ENCODE results near the gene L3MBTL1.

The L3MBTL1 gene

DNA sequence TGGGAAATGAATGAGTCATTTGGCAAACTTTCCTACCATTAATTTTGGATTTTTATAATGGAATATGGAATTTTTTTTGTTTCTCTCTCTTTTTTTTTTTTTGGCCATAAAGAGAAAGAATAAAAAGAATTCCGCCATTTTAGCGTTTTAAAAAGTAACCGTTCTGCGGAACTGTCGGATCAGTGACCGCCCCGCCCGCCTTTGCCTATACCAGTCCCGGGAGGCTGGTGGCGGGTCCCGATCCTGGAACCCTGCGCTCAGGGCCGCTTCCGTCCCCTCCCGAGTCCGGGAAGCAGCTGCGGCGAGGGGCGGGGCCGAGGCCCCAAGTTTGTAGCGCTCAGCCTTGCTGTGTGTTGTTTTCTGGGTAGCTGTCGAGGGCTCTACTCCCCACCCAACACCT lies 609 bp downstream of the L3MBTL1 start:
- DNase-seq = peak; percentile 46

DNA sequence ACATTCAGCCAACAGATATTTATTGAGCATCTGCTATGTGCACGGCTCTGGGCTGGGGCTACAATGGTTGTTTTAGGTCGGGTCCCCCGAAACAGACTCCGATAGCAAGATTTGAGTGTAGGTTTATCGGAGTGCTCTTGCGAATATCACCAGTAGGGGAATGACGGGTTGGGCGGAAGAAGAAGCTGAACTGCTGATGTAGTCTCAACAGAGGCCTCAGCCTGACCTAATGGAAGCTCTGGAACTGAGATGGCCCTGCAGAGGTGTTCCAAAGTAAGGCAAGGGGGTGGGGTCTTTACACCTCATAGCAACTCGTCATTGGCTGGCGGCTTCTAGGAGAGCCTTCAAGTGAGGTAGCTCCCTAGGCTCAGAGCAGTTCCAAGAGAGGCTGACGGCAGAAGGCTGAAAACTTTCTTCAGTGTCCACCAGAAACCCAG lies 1.1 kb downstream of the L3MBTL1 start:
- DNase-seq = peak; percentile 43

DNA sequence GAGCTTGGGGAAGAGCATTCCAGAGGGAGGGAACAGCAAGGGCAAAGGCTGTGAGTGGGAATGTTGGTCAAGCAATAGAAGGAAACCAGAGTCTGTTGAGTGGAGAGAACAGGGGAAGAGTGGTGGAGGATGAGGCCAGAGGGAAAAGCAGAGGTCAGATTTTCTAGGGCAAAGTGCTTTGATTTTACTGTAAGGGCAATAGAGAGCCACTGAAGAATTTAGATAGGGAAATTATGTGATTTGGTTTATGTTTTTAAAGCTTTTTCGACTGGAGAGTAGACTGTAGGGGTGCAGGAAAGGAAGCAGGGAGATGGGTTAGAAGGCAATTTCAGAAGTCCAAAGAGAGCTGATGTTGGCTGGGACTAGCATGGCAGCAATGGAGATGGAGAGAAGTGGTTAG lies 4.4 kb downstream of the L3MBTL1 start:
- DNase-seq = no peak

DNA sequence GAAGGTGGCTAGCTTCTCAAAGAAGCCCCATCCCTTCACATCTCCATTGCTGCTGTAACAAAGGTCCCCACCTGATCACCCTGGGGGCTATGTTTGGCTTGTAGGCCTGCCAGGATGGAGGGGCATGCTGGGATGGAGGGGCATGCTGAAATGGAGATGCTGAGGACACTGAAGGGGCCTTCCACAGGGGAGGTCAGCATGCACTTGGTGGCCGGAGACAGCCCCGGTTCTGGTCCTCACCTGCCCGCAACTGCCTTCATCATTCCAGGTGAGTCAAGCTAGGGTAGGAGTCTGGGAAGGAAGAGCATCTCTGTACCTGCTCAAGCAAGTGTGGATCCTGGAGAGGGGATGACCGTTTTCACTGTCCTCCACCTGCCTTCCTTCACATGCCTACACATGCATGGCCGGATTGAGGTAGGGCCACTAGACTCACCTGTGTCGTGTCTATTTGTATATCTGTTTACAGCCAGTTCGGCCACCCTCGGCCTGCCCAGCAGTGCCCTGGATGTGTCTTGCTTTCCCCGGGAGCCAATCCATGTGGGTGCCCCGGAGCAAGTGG lies 6.0 kb downstream of the L3MBTL1 start:
- no peak for DNase-seq

DNA sequence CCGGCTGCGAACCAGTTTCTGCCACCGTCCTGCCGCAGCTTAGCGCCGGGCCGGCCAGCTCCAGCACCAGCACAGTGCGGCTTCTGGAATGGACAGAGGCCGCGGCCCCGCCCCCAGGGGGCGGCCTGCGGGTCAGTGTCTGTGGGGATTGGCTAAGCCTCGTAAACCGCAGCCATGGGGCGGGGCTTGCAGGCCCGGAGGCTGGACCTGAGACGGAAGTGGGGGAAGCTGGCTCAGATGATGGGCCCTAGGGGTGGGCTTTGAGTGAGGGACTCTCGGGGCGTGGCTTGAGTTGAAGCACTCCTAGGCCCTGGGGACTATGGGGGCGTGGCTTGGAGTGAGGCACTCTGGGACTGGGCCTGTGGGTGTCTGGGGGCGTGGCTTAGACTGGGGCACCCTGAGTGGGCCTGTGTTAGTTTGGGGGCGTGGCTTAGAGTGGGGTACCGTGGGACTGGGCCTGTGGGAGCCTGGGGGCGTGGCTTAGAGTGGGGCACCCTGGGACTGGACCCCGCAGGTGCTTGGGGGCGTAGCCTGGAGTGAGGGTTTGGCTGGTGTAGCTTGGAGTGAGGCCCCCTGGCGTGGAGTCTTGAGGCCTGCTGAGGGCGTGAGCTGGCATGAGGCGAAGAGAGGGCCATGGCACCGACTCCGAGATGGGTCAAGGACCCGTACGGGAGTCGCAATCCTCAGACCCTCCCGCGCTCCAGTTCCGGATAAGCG lies 6.6 kb downstream of the L3MBTL1 start:
- DNase-seq = peak; percentile 99

DNA sequence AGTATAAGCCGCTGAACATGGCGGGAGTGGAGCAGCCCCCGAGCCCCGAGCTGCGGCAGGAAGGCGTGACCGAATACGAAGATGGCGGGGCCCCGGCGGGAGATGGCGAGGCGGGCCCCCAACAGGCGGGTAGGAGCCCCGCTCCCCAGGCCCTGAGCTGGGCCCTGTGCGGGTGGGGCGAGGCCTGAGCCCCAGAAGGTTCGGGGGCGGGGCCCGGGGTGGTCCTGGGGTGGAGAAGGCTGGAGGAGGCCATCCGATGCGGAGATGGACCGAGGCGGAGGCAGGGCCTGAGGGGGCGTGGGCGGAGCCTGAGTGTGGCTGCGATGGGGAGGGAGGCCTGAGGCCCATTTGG lies 7.1 kb downstream of the L3MBTL1 start:
- no peak for DNase-seq

DNA sequence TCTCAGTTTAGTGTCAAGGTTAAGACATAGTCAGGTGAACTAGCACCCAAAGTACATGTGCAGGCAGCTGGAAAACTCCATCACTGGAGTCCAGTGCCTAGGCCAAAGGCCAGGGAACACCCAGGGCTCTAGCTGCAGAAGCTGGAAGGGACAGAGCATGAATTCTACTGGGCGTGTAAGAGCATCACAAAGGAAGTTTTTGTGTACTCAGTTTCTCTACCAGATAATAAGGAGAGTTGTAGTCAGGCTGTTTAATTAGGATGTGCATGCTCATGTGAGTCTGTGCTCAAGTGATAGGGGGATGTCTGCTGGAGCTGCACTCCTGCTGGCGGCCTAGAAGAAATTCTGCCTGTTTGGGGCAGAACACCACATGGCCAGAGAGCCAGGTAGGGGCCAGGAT lies 8.1 kb downstream of the L3MBTL1 start:
- no peak for DNase-seq

DNA sequence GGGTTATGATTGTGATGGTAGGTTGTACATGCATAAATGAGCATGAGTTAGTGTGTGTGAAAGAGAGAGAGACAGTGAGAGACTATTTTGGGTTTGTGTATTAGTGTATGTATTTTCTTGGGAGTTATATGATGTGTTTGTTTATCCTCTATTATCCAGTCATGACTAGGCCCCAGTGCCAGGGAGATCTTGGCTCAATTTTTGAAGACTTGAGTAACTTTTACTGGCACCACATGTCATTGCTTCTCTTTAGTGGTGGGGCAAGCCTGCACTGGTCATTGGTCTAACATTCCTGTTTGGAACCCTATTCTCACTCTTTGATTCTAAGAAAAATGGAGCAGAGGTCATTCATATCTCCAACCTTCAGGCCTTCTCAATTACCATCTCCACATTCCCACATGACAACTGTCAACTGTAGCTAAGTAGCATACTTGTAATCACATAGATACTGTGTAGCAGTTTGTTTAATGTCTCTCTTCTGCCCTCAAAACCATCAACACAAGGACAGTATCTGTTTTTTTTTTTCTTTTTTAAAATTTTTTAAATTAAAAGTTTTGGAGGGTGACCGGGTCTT lies 8.8 kb downstream of the L3MBTL1 start:
- DNase-seq = no peak

DNA sequence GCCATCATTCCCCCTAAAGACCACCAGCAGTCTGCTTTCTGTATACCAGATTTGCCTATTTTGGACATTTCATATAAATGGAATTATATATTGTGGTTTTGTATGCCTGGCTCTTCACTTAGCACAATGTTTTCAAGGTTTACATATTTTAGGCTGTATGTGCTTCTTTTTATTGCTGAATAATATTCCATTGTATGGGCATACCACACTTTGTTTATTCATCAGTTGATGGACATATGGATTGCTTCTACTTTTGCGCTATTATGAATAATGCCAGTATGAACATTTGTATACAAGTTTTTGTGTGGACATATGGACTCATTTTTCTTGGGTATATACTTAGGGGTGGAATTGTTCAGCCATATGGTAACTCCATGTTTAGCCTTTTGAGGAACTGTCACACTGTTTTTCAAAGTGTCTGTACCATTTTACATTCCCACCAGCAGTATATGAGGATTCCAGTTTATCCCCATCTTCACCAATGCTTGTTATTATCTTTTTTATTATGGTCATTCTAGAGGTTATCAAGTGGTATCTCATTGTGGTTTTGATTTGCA lies 12.7 kb downstream of the L3MBTL1 start:
- DNase-seq = no peak

DNA sequence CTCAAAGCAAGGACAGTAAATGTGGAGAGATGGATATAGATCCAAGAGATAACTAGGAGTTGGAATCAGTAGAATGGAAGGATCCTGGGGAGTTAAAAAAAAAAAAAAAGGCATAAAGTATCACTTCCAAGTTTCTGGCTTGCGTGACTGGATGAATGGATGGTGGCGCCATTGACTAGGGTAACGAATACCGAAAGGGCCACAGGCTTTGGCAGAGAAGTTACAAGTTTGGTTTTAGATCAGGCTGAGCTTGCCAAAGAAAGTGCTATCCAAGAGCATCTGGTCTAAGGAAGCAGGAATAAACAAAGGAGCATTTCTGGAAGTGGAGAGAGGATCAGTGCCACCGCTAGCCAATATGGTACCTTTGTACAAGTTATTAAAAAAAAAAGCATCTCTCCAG lies 17.5 kb downstream of the L3MBTL1 start:
- no peak for DNase-seq

DNA sequence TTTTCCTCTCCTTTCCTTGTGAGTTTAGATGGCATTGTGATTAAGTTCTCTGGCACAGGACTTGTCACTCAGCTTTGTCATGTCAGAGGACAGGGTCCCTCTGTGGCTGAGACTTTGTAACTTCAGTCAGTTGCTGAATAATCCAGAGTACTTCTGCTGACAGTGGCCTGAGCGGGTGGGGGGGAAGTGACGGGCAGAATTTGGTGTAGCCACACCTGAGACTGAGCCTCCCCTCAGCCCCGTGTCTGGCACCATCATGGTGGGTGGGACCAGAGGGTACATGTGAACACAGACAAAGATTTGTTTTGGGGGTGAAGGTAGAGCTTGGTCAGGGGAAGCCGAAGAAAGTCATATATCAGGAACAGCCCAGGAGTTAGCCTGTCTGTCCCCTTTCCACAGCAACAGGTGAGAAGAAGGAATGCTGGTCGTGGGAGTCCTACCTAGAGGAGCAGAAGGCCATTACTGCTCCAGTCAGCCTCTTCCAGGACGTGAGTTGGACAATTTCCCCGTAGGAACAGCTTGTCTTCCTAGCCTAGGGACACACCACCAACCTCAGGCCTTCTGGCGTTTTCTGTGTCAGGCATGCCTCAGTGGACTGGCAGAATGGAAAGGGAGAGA lies 20.9 kb downstream of the L3MBTL1 start:
- DNase-seq = no peak

DNA sequence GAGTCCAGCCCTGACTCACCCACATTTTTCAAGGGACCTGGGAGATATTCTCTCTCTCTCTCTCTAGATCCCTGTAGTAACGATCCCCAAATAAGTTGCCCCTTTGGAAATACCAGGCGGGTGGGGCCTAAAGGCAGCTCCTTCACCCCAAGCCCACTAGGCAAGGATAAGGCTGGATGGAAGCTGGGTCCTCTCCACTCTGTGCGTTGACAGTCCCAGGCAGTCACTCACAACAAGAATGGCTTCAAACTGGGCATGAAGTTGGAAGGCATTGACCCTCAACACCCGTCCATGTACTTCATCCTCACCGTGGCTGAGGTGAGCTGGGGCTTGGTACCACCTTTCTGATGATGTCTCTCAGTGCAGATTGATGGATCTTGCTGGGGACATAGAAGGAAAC lies 21.6 kb downstream of the L3MBTL1 start:
- DNase-seq = no peak

DNA sequence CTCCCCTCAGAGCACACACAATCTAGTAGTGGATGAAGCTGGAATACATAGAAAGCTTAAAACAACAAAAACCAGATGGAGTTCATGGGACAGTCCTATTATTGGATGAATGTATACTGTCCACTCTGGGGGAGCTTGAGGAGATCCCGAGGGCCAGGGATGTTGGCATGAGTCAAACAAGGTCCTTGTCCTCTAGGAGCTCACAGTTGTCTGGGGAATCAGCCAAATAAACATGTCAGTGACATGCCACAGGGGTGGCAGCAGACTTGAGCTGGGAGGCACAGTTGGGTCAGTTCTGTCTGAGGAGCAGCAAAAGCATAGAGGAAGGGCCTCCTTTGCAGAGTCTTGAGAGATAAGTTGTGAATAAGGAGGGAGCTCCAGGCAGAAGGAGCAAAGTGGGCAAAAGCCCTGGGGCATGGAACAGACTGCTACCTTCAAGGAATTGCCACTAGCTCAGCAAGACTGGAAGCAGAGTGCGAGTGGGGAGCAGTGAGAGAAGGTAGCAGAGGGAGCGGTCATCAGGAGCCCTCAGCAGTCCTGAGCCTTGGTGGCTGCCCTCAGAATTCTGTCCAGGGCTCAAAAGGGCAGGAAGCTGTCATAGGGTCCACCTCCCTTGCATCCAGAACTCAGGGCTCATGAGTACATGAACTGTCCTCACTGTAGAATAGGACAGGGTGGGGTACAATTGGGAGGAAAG lies 22.1 kb downstream of the L3MBTL1 start:
- no peak for DNase-seq

DNA sequence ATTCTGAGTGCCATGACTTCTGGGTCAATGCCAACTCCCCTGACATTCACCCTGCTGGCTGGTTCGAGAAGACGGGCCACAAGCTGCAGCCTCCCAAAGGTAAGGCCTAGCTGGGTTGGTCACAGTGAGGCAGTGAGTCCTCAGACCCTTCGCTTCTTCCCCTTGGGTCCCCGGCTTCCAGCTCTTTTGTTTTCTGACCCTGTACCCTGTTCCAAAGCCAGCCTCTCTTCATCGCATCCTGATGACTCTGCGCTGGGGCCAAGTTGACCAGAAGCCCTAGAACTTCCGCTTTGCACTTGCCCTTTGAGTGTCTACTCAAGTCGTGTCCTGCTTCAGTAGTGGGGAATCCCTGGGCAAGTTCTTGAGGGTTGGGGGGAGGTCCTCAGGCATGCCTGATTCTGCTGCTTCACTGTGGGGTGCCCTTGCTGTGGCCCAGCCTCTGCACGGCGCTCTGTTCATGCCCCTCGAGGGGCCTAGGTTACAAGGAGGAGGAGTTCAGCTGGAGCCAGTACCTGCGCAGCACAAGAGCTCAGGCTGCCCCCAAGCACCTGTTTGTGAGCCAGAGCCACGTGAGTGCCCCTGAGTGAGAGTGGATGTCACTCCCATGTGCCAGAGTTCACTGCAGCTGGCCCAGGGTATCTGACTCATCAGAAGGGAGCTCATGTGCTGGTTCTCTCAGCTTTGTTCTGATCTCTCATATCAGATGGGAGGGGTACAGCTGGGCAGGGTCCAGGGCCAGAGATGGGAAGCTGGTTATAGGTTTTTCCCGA lies 23.0 kb downstream of the L3MBTL1 start:
- DNase-seq = peak; percentile 41

DNA sequence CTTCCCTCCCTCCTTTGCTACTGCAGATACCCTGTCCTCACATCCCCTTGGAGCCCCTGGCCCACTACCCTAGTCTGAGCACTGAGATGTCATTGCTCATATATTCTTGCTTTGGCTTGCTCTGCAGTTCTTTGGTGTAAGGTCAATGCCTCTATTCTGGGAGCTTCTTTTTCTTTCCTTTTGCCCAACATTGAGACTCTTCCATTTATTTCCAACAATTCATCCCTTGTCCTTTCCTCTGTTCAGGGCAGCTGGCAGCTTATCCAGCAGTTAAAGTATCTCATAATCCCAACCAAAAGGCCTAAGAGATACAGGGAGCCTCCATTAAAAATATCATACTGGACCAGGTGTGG lies 23.6 kb downstream of the L3MBTL1 start:
- DNase-seq = no peak

DNA sequence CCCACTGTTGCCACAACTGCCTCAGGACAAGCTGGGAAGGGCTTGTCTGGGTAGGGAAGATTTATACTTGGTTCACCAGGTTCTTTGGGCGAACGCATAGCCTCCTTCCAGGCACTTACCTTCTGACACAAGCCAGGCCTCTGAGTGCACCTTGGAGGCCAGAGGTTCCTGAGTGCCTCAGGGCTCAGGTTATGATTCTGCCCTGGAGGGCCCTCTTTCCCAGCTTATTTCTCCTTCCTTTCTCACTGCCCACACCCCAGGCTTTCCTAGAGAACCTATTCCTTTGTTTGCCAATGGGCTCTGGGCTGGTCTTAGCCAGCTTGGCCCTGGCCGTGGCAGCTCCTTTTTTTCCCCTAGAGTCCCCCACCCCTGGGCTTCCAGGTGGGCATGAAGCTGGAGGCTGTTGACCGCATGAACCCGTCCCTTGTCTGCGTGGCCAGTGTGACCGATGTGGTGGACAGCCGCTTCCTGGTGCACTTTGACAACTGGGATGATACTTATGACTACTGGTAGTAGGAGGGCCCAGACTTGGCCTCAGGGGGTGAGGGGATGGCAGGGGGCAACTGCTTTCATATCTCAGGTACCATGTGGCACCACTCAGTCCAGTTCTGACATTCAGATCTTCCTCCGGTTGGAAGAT lies 25.0 kb downstream of the L3MBTL1 start:
- no peak for DNase-seq

DNA sequence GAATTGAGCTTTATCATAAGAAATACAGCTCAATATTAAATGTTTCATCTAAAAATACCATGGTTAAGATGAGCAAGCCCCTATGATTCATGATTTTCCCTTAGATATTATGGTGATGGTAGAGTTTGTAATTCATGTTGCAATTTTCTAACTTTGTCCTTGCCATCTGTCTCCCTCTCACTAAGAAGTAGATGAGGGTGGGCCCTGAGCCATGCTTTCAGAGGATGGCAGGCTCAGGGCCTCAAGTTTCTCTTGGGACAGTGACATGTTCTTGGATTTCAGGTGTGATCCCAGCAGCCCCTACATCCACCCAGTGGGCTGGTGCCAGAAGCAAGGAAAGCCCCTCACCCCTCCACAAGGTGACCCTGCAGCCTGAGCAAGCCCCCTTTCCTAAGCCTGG lies 25.6 kb downstream of the L3MBTL1 start:
- DNase-seq = no peak

DNA sequence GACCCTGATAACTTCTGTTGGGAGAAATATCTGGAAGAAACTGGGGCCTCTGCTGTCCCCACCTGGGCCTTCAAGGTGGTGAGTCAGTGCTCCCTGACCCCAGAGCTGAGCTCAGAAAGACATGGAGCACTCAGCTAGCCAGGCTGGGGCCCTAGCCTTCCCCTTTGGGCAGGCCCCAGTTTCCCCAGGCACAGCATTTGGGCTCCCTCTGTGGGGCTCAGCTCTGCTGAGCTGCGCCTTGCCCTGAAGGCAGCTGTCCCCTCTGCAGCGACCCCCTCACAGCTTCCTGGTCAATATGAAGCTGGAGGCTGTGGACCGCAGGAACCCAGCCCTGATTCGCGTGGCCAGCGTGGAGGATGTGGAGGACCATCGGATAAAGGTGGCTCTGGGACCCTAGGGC lies 26.5 kb downstream of the L3MBTL1 start:
- no peak for DNase-seq

DNA sequence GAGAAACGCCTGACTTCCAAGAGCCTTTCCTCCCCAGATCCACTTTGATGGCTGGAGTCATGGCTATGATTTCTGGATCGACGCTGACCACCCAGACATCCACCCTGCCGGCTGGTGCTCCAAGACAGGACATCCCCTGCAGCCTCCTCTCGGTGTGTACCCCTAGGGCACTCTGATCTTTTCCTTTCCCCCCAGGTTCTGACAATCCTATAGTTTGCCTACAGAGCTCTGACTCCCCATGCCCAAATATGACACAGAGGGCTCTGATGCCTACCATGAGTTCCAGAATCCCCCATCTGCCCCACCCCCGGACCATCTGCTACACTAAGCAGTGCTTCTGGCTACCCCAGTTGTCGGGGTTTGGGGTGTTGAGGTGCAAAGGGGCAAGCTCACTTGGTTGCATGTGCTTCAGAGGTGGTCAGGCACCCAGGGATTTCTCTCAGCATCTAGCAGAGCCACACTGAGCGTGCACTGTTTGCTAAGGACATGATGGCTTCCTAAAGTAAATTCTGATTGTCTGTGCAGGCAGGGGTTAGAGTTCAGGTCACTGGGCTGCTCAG lies 27.4 kb downstream of the L3MBTL1 start:
- DNase-seq = no peak

DNA sequence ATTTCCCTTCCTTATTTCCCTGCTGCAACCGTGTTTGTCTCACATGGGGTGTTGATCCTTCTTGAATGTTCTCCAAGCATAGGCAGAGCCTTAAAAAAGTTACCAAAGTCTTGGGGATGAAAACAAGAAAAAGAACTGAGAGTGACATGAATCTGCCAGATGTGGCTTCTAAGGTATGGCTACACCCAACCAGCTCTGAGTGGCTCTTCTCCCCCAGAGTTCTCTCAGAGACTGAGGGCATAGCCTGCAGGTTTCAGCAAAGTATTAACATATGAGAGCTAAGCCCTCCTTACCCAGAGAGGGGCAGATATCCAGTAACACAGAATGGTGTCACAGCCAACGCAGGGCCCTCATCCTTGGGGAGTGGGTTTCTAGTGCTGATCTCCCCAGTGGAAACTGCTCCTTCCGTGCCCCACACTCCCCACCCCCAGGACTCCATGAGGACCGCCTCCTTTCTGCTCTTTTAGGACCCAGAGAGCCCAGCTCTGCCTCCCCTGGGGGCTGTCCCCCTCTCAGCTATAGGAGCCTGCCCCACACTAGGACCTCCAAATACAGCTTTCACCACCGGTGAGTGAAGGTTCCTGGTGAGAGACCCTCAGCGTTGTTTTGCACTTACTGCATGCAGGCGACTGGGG lies 28.0 kb downstream of the L3MBTL1 start:
- no peak for DNase-seq
